ENCODE measurements around the gene CRACDL.

CRACDL gene

GRCh38 chr2:98827625-98828368 lies 108.2 kb downstream of the CRACDL start:
- in situ Hi-C loops (cut with MboI; ENCODE audit: low sequenced_read_pairs), result no loop called here

GRCh38 chr2:98826856-98827255 lies 109.2 kb downstream of the CRACDL start:
- in situ Hi-C loops (cut with MboI; ENCODE audit: low sequenced_read_pairs), result no loop called here

- in situ Hi-C loops (cut with MboI; ENCODE audit: low sequenced_read_pairs), result no loop called here
These were observed 110.2 kb downstream of the CRACDL start for GRCh38 chr2:98825858-98826257.

GRCh38 chr2:98825404-98825803 lies 110.6 kb downstream of the CRACDL start:
- in situ Hi-C loops (cut with MboI; ENCODE audit: low sequenced_read_pairs), result no loop called here

GRCh38 chr2:98825020-98825350 lies 111.0 kb downstream of the CRACDL start:
- in situ Hi-C loops (cut with MboI; ENCODE audit: low sequenced_read_pairs), result no loop called here

GRCh38 chr2:98824256-98825019 lies 111.6 kb downstream of the CRACDL start:
- in situ Hi-C loops (cut with MboI; ENCODE audit: low sequenced_read_pairs), result no loop called here

GRCh38 chr2:98823196-98824170 lies 112.5 kb downstream of the CRACDL start:
- in situ Hi-C loops (cut with MboI; ENCODE audit: low sequenced_read_pairs), result no loop called here

GRCh38 chr2:98822301-98823164 lies 113.5 kb downstream of the CRACDL start:
- in situ Hi-C loops (cut with MboI; ENCODE audit: low sequenced_read_pairs), result no loop called here

GRCh38 chr2:98821629-98822135 lies 114.3 kb downstream of the CRACDL start:
- in situ Hi-C loops (cut with MboI; ENCODE audit: low sequenced_read_pairs), result no loop called here

- in situ Hi-C loops (cut with MboI; ENCODE audit: low sequenced_read_pairs), result no loop called here
These were observed 116.7 kb downstream of the CRACDL start for GRCh38 chr2:98819231-98819766.

- in situ Hi-C loops (cut with MboI; ENCODE audit: low sequenced_read_pairs), result no loop called here
These were observed 117.9 kb downstream of the CRACDL start for GRCh38 chr2:98818164-98818563.

GRCh38 chr2:98816281-98816680 lies 119.7 kb downstream of the CRACDL start:
- in situ Hi-C loops (cut with MboI; ENCODE audit: low sequenced_read_pairs), result no loop called here

- in situ Hi-C loops (cut with MboI; ENCODE audit: low sequenced_read_pairs), result no loop called here
These were observed 120.2 kb downstream of the CRACDL start for GRCh38 chr2:98815795-98816194.

GRCh38 chr2:98811766-98812165 lies 124.3 kb downstream of the CRACDL start:
- in situ Hi-C loops (cut with MboI; ENCODE audit: low sequenced_read_pairs), result no loop called here

- in situ Hi-C loops (cut with MboI; ENCODE audit: low sequenced_read_pairs), result no loop called here
These were observed 125.5 kb downstream of the CRACDL start for GRCh38 chr2:98810588-98810928.

GRCh38 chr2:98809878-98810587 lies 126.0 kb downstream of the CRACDL start:
- in situ Hi-C loops (cut with MboI; ENCODE audit: low sequenced_read_pairs), result no loop called here

- in situ Hi-C loops (cut with MboI; ENCODE audit: low sequenced_read_pairs), result no loop called here
These were observed 126.9 kb downstream of the CRACDL start for GRCh38 chr2:98809116-98809515.

GRCh38 chr2:98808546-98808945 lies 127.5 kb downstream of the CRACDL start:
- in situ Hi-C loops (cut with MboI; ENCODE audit: low sequenced_read_pairs), result no loop called here

GRCh38 chr2:98807929-98808328 lies 128.1 kb downstream of the CRACDL start:
- in situ Hi-C loops (cut with MboI; ENCODE audit: low sequenced_read_pairs), result no loop called here

All from hTERT RPE-1 (cell line).